Adrenal gland (tissue), 12 donors: ENCODE measurements around the gene USP28. TPM values are rescaled to one million over a fixed set of nuclear protein-coding genes. Genes with fewer than 3 reads are reported as not detected.

ENCODE experiments used
- DNase-seq, 7 donors: peaks; one replicate each; pipeline ENCODE4 v3.0.0-alpha.2; 2019 to 2020
- H3K27ac ChIP-seq, 5 donors: fragments of 200-600 bp; sonication (generic) in 4 of 5; 1 replicate in 3 of 5; 2 replicates in 2 of 5; pipeline versions ENCODE4 v1.5.1 to v1.8.0; 2016 to 2020; ENCODE audit warnings: mild to moderate bottlenecking in 1 of 5
- H3K27me3 ChIP-seq: fragments of 200-600 bp; 2 replicates; pipeline ENCODE4 v1.8.0; 2021
- H3K36me3 ChIP-seq, 2 donors: fragments of 200-600 bp; replicated peaks in 1 of 2; 1 replicate in 1 of 2; 2 replicates in 1 of 2; pipeline versions ENCODE4 v1.5.1 to v1.8.0; 2018 to 2022
- H3K4me1 ChIP-seq, 2 donors: fragments of 200-600 bp; replicated peaks in 1 of 2; 1 replicate in 1 of 2; 2 replicates in 1 of 2; pipeline versions ENCODE4 v1.5.1 to v1.8.0; 2018 to 2021
- H3K4me3 ChIP-seq, 4 donors: fragments of 200-600 bp; sonication (generic) in 3 of 4; one replicate each; pipeline ENCODE4 v1.5.1; 2016 to 2018
- H3K9me3 ChIP-seq, 3 donors: fragments of 200-600 bp; sonication (generic) in 1 of 3; replicated peaks in 1 of 3; 1 replicate in 2 of 3; 2 replicates in 1 of 3; pipeline versions ENCODE4 v1.5.1 to v1.8.0; 2016 to 2021
- CTCF ChIP-seq, 6 experiments: fragments of 450-650 bp in 4 of 6; fragments of 200-600 bp in 2 of 6; sonication (generic) in 1 of 6; IDR thresholded peaks; 1 replicate in 5 of 6; 2 replicates in 1 of 6; pipeline versions ENCODE4 v1.5.1 to v1.8.0; 2016 to 2021; ENCODE audit warnings: antibody characterized with exemption in 6 of 6, mild to moderate bottlenecking in 2 of 6, moderate library complexity in 1 of 6
- POLR2A ChIP-seq, 2 donors: fragments of 450-650 bp; IDR thresholded peaks; one replicate each; pipeline ENCODE4 v1.6.1; 2017; ENCODE audit warnings: antibody characterized with exemption in 2 of 2, mild to moderate bottlenecking in 2 of 2, moderate library complexity in 1 of 2
- WGBS, 4 donors: extraction: QIAGEN DNeasy Blood & Tissue Kit in 2 of 4; methylation state at CpG; one replicate each; pipeline versions ENCODE4 v1.1.5 to v1.1.7; 2013 to 2017; 5-methylcytosine and 5-hydroxymethylcytosine counted together
- intact Hi-C, 2 donors: fragments of 100-400 bp; cut with DNase I; formaldehyde crosslinking; loops; one replicate each; pipeline versions ENCODE4 v1.14.1 to v1.15.0; 2022 to 2023
- polyA plus RNA-seq, 3 donors: library from polyadenylated mRNA; stranded (reverse); fragments of 200-250 nt in 2 of 3; fragments of 350-450 nt in 1 of 3; fragmentation: Illumina TruSeq in 1 of 3; extraction: RNeasy Lipid Tissue Mini Kit (QIAGEN cat#74804) in 1 of 3; gene quantifications; one replicate each; pipeline ENCODE4 v1.2.3, GENCODE V29; 2013 to 2014
- total RNA-seq, 9 donors: library from RNA; depleted of rRNA in 4 of 9; stranded (reverse); fragments of >200 nt in 4 of 9; fragments of 120-200 nt in 1 of 9; fragmentation: NEBNext Ultra II Directional in 1 of 9; extraction: Animal tissue kit (Norgen Biotek cat#: 25700) in 1 of 9; gene quantifications; one replicate each; pipeline versions ENCODE4 v1.1.0 to v1.2.4, GENCODE V29; 2013 to 2023
- donor health status: healthy with polysubstance abuse.
- donor health status: Bipolar disorder and iron deficiency.
- donor health status: DM: yes; HTN: yes; CAD: no.
- donor health status: DM: no; HTN: no; CAD: no.
- donor health status: DM: no; HTN: no; CAD: no.
- donor health status: DM: yes; HTN: yes; CAD: no.

Gene USP28
- total and polyA plus RNA-seq, 12 donors, result 2.9 to 25.0 (median 17.2) TPM

GRCh38 chr11:113847111-113847510 is 28.3 kb downstream of the USP28 start:
- Histone ChIP-seq H3K36me3 (peaks cover 0 to 27% of the 10 kb centered on the region in 2 donors), H3K27ac (no peak overlapping the region), H3K4me1 (no peaks in the 10 kb centered on the region), H3K4me3 (no peak overlapping the region), H3K9me3 (no peaks in the 10 kb centered on the region), H3K27me3 (no peaks in the 10 kb centered on the region)
- intact Hi-C loops, result no loop called here
- no peak for DNase-seq
- WGBS, 4 donors, result 88 to 95% (median 92%) methylated on average over 6 of the region's 6 CpGs
- TF ChIP-seq CTCF (IDR thresholded peaks at IDR 0.05), result no peak
- TF ChIP-seq POLR2A (IDR thresholded peaks at IDR 0.05), result no peak

- 85 to 97% (median 93%) methylated on average over 1 of the region's 1 CpG for WGBS, 4 donors
- Histone ChIP-seq H3K27ac (no peak overlapping the region), H3K4me1 (no peaks in the 10 kb centered on the region), H3K4me3 (no peak overlapping the region), H3K9me3 (no peaks in the 10 kb centered on the region), H3K27me3 (no peaks in the 10 kb centered on the region), H3K36me3 (peaks cover 0 to 7% of the 10 kb centered on the region in 2 donors)
- no peak for TF ChIP-seq POLR2A (IDR thresholded peaks at IDR 0.05)
- no peak for TF ChIP-seq CTCF (IDR thresholded peaks at IDR 0.05)
- no peak for DNase-seq
- intact Hi-C loops, result no loop called here
Observed at GRCh38 chr11:113841691-113842090, 33.7 kb downstream of the USP28 start.

GRCh38 chr11:113840932-113841664 is 34.3 kb downstream of the USP28 start:
- peaks cover 0 to 7% of the 10 kb centered on the region in 2 donors for H3K36me3 ChIP-seq
- no peaks in the 10 kb centered on the region for H3K4me1 ChIP-seq
- H3K27me3 ChIP-seq, result no peaks in the 10 kb centered on the region
- H3K27ac ChIP-seq, result no peak overlapping the region
- 86 to 96% (median 93%) methylated on average over 3 of the region's 3 CpGs for WGBS, 4 donors
- TF ChIP-seq POLR2A (IDR thresholded peaks at IDR 0.05) (no peak), CTCF (IDR thresholded peaks at IDR 0.05) (no peak)
- H3K9me3 ChIP-seq, result no peaks in the 10 kb centered on the region
- no peak for DNase-seq
- intact Hi-C loops, result no loop called here
- H3K4me3 ChIP-seq, result no peak overlapping the region

GRCh38 chr11:113839842-113840241 is 35.5 kb downstream of the USP28 start:
- intact Hi-C loops, result no loop called here
- Histone ChIP-seq H3K36me3 (peaks cover 0 to 7% of the 10 kb centered on the region in 2 donors), H3K9me3 (no peaks in the 10 kb centered on the region), H3K27me3 (no peaks in the 10 kb centered on the region), H3K4me1 (no peaks in the 10 kb centered on the region), H3K4me3 (no peak overlapping the region), H3K27ac (no peak overlapping the region)
- TF ChIP-seq POLR2A (IDR thresholded peaks at IDR 0.05) (no peak), CTCF (IDR thresholded peaks at IDR 0.05) (no peak)
- no peak for DNase-seq
- WGBS, 4 donors, result 93 to 96% (median 94%) methylated on average over 6 of the region's 6 CpGs
